PC-9 (cell line): ENCODE results near the gene HPN.

ENCODE experiments used
- CTCF ChIP-seq: fragments of 200-600 bp; sonication (generic); conservative IDR thresholded peaks from 2 replicates; pipeline ENCODE4 v1.6.1; 2017; ENCODE audit warnings: mixed run types, antibody characterized with exemption, mild to moderate bottlenecking, moderate library complexity
- EZH2 ChIP-seq: fragments of 200-600 bp; sonication (generic); IDR thresholded peaks from 2 replicates; pipeline ENCODE4 v1.8.0; 2017; ENCODE audit warnings: antibody characterized with exemption, low read depth

- peak; percentile 93 for TF ChIP-seq CTCF
- no peak for TF ChIP-seq EZH2
Measured at GRCh38 chr19:35013041-35013819, 28.3 kb upstream of the HPN start.
